Measurements from ENCODE around the gene CSRP3. TPM values are rescaled to one million over a fixed set of nuclear protein-coding genes. Genes with fewer than 3 reads are reported as not detected.

Gene CSRP3
- total and polyA plus RNA-seq, 2 of the 4 experiments (the other 2 are of a cell fraction): not detected

DNA sequence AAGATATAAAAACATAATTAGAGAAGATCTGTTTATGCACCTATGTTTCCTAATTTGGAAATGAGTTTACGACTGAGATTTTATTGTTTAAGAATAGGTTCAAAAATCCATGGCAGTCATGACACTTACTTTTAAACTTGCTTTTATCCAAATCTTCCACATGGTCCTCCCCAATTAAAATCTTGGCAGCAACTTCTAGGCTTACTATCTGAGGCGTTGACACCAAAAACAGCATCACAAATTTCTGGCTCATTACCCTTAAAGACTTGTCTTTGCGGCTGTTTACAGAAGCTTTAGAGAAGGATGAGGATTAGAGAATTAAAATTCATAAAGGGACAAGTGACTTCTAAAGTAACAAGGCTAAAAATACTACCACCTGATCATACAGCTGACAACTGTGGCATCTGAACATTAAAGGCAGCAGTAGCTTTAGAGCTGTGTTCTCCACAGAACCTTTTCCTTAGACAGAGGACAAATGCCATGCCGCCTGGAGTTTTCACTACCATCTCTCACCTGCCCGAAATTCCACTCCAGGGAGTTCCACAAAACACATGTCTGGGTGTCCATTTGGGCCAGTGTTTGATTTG lies 32.5 kb upstream of the CSRP3 start:
- POLR2A ChIA-PET (ENCODE audit: unreplicated experiment): no interaction called here
- intact Hi-C loops (cut with micrococcal nuclease): no loop called here

More for the DNA sequence above, 32.5 kb upstream of the CSRP3 start:
- Histone ChIP-seq H3K79me1 (ENCODE audit: low read depth in 1 of 2, low read length in 2 of 2) (no peaks in the 10 kb centered on the region), H3K56ac (ENCODE audit: extremely low read depth, insufficient read depth, low read length) (no peak overlapping the region), H3K4me3 (ENCODE audit: insufficient read depth, low read depth, low read length) (no peak overlapping the region), H2BK20ac (ENCODE audit: low read depth, low read length) (no peak overlapping the region), H4K20me1 (ENCODE audit: insufficient read depth, low read length) (no peaks in the 10 kb centered on the region), H2BK120ac (ENCODE audit: low read depth, low read length) (no peak overlapping the region), H3K4me1 (ENCODE audit: control insufficient read depth, insufficient read depth, low read length) (peaks cover 2% of the 10 kb centered on the region; the same call in 1 of the 2 replicates), H3K9ac (ENCODE audit: low read depth, low read length) (no peak overlapping the region), H4K8ac (ENCODE audit: low read depth in 2 of 2, low read length in 2 of 2) (no peak overlapping the region), H2AK9ac (replicated peaks; ENCODE audit: low read depth, low read length, poor library complexity) (no peak overlapping the region), H2BK5ac (ENCODE audit: low read depth, low read length, poor library complexity, severe bottlenecking) (no peak overlapping the region), H3K27me3 (ENCODE audit: control insufficient read depth, insufficient read depth, low read length) (no peaks in the 10 kb centered on the region), H2AK5ac (ENCODE audit: low read depth, low read length) (no peak overlapping the region), H3K27ac (ENCODE audit: insufficient read depth, low read length) (no peak overlapping the region), H3K4ac (ENCODE audit: low read depth, low read length) (no peak overlapping the region), H4K5ac (ENCODE audit: low read depth, low read length) (no peak overlapping the region), H2BK15ac (ENCODE audit: low read depth, low read length) (no peak overlapping the region), H3K9me3 (ENCODE audit: control insufficient read depth, insufficient read depth, low read length) (no peaks in the 10 kb centered on the region), H3K4me2 (ENCODE audit: low read depth, low read length) (no peak overlapping the region), H2AFZ (replicated peaks; ENCODE audit: low read length, poor library complexity) (no peak overlapping the region), H3K23ac (ENCODE audit: low read depth, low read length) (no peak overlapping the region), H3K14ac (replicated peaks; ENCODE audit: low read depth, low read length) (no peak overlapping the region), H3K36me3 (ENCODE audit: control insufficient read depth, insufficient read depth, low read length) (no peaks in the 10 kb centered on the region; the same call in 1 of the 2 replicates), H3K18ac (ENCODE audit: low read depth, low read length) (no peak overlapping the region), H4K91ac (ENCODE audit: insufficient read depth, low read depth, low read length) (no peak overlapping the region), H3K9me1 (ENCODE audit: insufficient read depth, low read length) (peaks cover 3% of the 10 kb centered on the region; the same call in 1 of the 2 replicates)
- dilution Hi-C loops (cut with HindIII; ENCODE audit: low sequenced_read_pairs, unreplicated experiment) (no loop called here), in situ Hi-C loops (cut with MboI; ENCODE audit: low sequenced_read_pairs) (no loop called here)
- no peak for DNase-seq
- TF ChIP-seq RCOR1 (IDR thresholded peaks at IDR 0.05; ENCODE audit: insufficient replicate concordance, low read length) (no peak), MXI1 (IDR thresholded peaks at IDR 0.05; ENCODE audit: borderline replicate concordance, low read depth, low read length) (no peak), SMC3 (IDR thresholded peaks at IDR 0.05; ENCODE audit: low read depth, low read length) (no peak), RAD21 (IDR thresholded peaks at IDR 0.05; ENCODE audit: low read length) (no peak), NFE2L2 (IDR thresholded peaks at IDR 0.05; ENCODE audit: low read depth, low read length) (no peak), MAZ (IDR thresholded peaks at IDR 0.05; ENCODE audit: borderline replicate concordance, low read depth, low read length) (no peak), POLR2A (IDR thresholded peaks at IDR 0.05; ENCODE audit: low read depth, low read length) (no peak), FOS (IDR thresholded peaks at IDR 0.05; ENCODE audit: low read depth, low read length) (no peak), CHD1 (IDR thresholded peaks at IDR 0.05; ENCODE audit: low read depth, low read length) (no peak), BHLHE40 (IDR thresholded peaks at IDR 0.05; ENCODE audit: low read depth, low read length) (no peak), CEBPB (IDR thresholded peaks at IDR 0.05; ENCODE audit: low read depth, low read length) (no peak), MAFK (IDR thresholded peaks at IDR 0.05; ENCODE audit: low read depth, low read length) (no peak)
- TF ChIP-seq, protein P1, sequence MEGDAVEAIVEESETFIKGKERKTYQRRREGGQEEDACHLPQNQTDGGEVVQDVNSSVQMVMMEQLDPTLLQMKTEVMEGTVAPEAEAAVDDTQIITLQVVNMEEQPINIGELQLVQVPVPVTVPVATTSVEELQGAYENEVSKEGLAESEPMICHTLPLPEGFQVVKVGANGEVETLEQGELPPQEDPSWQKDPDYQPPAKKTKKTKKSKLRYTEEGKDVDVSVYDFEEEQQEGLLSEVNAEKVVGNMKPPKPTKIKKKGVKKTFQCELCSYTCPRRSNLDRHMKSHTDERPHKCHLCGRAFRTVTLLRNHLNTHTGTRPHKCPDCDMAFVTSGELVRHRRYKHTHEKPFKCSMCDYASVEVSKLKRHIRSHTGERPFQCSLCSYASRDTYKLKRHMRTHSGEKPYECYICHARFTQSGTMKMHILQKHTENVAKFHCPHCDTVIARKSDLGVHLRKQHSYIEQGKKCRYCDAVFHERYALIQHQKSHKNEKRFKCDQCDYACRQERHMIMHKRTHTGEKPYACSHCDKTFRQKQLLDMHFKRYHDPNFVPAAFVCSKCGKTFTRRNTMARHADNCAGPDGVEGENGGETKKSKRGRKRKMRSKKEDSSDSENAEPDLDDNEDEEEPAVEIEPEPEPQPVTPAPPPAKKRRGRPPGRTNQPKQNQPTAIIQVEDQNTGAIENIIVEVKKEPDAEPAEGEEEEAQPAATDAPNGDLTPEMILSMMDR (conservative IDR thresholded peaks at IDR 0.05; ENCODE audit: low read depth, low read length): no peak
- TF ChIP-seq, protein P2, sequence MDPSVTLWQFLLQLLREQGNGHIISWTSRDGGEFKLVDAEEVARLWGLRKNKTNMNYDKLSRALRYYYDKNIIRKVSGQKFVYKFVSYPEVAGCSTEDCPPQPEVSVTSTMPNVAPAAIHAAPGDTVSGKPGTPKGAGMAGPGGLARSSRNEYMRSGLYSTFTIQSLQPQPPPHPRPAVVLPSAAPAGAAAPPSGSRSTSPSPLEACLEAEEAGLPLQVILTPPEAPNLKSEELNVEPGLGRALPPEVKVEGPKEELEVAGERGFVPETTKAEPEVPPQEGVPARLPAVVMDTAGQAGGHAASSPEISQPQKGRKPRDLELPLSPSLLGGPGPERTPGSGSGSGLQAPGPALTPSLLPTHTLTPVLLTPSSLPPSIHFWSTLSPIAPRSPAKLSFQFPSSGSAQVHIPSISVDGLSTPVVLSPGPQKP (IDR thresholded peaks at IDR 0.05; ENCODE audit: borderline replicate concordance, low read depth, low read length): no peak
- ATAC-seq (ENCODE audit: low read depth): no peak
- BruUV-seq (replicated peaks): no TSS peak
- CTCF ChIA-PET: interaction anchor here (0.7 kb wide), 1 partner anchor 43 kb away, joined by 3 read pairs; no protein-coding TSS in a partner anchor
- no CpG with 5 or more reads among the region's 5 CpGs for WGBS, 2 experiments (ENCODE audit: extremely low coverage in 2 of 2, insufficient read length in 1 of 2)

All from IMR-90 (cell line).